Endothelial cell of umbilical vein (primary cell): ENCODE measurements around the gene PIAS2. TPM values are rescaled to one million over a fixed set of nuclear protein-coding genes. Genes with fewer than 3 reads are reported as not detected.

Experiments used
- BruUV-seq: library from RNA; stranded (reverse); fragments of 400-500 nt; replicated peaks from 2 replicates; lab custom pipeline; 2021; lab: Mats Ljungman, UMichigan
- CTCF ChIA-PET: fragments of 300-600, 350-600 bp; sonication (Branson Sonifier 250); formaldehyde crosslinking; loops from one replicate; lab custom pipeline; 2021; ENCODE audit warnings: antibody characterized with exemption, inconsistent platforms; lab: Charles Lee
- POLR2A ChIA-PET: fragments of 300-600, 350-600 bp; sonication (Branson Sonifier 250); formaldehyde crosslinking; loops from one replicate; lab custom pipeline; 2021; ENCODE audit warnings: antibody characterized with exemption, inconsistent platforms; lab: Charles Lee
- DNase-seq: peaks from one replicate; pipeline ENCODE4 v3.0.0-alpha.2; 2011; ENCODE audit warnings: low read depth, low spot score
- FAIRE-seq: peaks from 2 replicates; lab custom pipeline; 2011; peaks lifted over from hg19 to GRCh38; lab: Jason Lieb, UNC
- H2AFZ ChIP-seq: 2 replicates; pipeline ENCODE4 v1.6.0; 2012; ENCODE audit warnings: low read depth, low read length, control low read depth, inconsistent platforms
- H3K27ac ChIP-seq: 2 replicates; pipeline ENCODE4 v1.5.1; 2011; ENCODE audit warnings: low read depth, mild to moderate bottlenecking, control low read depth, low read length, moderate library complexity; ENCODE audit not compliant: insufficient read depth
- H3K27me3 ChIP-seq, 2 experiments: 2 replicates each; pipeline versions ENCODE4 v1.6.0 to v1.6.1; 2011; ENCODE audit warnings: low read length in 2 of 2, mixed read lengths in 1 of 2; ENCODE audit not compliant: control insufficient read depth in 2 of 2, insufficient read depth in 2 of 2
- H3K36me3 ChIP-seq, 2 experiments: 2 replicates in 1 of 2; 3 replicates in 1 of 2; pipeline ENCODE4 v1.5.1; 2011; ENCODE audit warnings: low read length in 2 of 2, mild to moderate bottlenecking in 1 of 2, moderate library complexity in 1 of 2; ENCODE audit not compliant: control insufficient read depth in 2 of 2, insufficient read depth in 2 of 2; ENCODE audit errors: extremely low read depth in 1 of 2
- H3K4me1 ChIP-seq: 3 replicates; pipeline ENCODE4 v1.5.1; 2011; ENCODE audit warnings: mild to moderate bottlenecking, low read length; ENCODE audit not compliant: control insufficient read depth, insufficient read depth; ENCODE audit errors: extremely low read depth
- H3K4me2 ChIP-seq: 2 replicates; pipeline ENCODE4 v1.6.1; 2011; ENCODE audit warnings: low read length, control low read depth, mixed read lengths; ENCODE audit not compliant: insufficient read depth
- H3K4me3 ChIP-seq, 3 experiments: fragments of 200-600 bp in 1 of 3; sonication (generic), shearing (Covaris generic) in 1 of 3; replicated peaks in 1 of 3; 2 replicates each; pipeline ENCODE4 v1.5.1; 2011 to 2016; ENCODE audit warnings: control low read depth in 3 of 3, low read length in 3 of 3, mild to moderate bottlenecking in 2 of 3, inconsistent platforms in 1 of 3, low read depth in 1 of 3, moderate library complexity in 1 of 3; ENCODE audit not compliant: insufficient read depth in 1 of 3
- H3K79me2 ChIP-seq: 2 replicates; pipeline ENCODE4 v1.6.0; 2012; ENCODE audit warnings: low read length, inconsistent platforms; ENCODE audit not compliant: control insufficient read depth, insufficient read depth
- H3K9ac ChIP-seq: replicated peaks from 2 replicates; pipeline ENCODE3; 2011; ENCODE audit warnings: low read length, control low read depth; ENCODE audit not compliant: insufficient read depth; ENCODE audit errors: extremely low read depth
- H3K9me1 ChIP-seq: replicated peaks from 3 replicates; pipeline ENCODE4 v1.6.0; 2011; ENCODE audit warnings: mild to moderate bottlenecking, low read length; ENCODE audit not compliant: control insufficient read depth, insufficient read depth; ENCODE audit errors: extremely low read depth
- H3K9me3 ChIP-seq: replicated peaks from 2 replicates; pipeline ENCODE4 v1.5.1; 2012; ENCODE audit warnings: low read length, inconsistent platforms; ENCODE audit not compliant: control insufficient read depth, insufficient read depth
- H4K20me1 ChIP-seq: replicated peaks from 2 replicates; pipeline ENCODE3; 2011; ENCODE audit warnings: mild to moderate bottlenecking, low read length; ENCODE audit not compliant: control insufficient read depth, insufficient read depth; ENCODE audit errors: extremely low read depth
- EZH2 ChIP-seq: IDR thresholded peaks from 2 replicates; pipeline ENCODE4 v1.6.1; 2012; ENCODE audit warnings: borderline replicate concordance, low read depth, mild to moderate bottlenecking, moderate library complexity, low read length, inconsistent platforms; ENCODE audit not compliant: severe bottlenecking
- FOS ChIP-seq: IDR thresholded peaks from 2 replicates; pipeline ENCODE4 v1.6.1; 2011; ENCODE audit warnings: mild to moderate bottlenecking, low read length, moderate library complexity, borderline replicate concordance; ENCODE audit not compliant: insufficient read depth
- GATA2 ChIP-seq: IDR thresholded peaks from 2 replicates; pipeline ENCODE4 v1.7.0; 2011; ENCODE audit warnings: low read depth, mild to moderate bottlenecking, moderate library complexity, mixed read lengths, low read length; ENCODE audit not compliant: insufficient read length, insufficient read depth
- JUN ChIP-seq: IDR thresholded peaks from 2 replicates; pipeline ENCODE4 v1.6.1; 2011; ENCODE audit warnings: borderline replicate concordance, low read depth; ENCODE audit not compliant: insufficient read length, insufficient read depth
- MYC ChIP-seq: IDR thresholded peaks from one replicate; pipeline ENCODE4 v1.6.1; 2011; ENCODE audit warnings: mild to moderate bottlenecking, low read depth, low read length
- POLR2A ChIP-seq: IDR thresholded peaks from 2 replicates; pipeline ENCODE4 v1.6.1; 2012; ENCODE audit warnings: low read depth, mild to moderate bottlenecking, control low read depth, low read length
- POLR2AphosphoS5 ChIP-seq: IDR thresholded peaks from 2 replicates; pipeline ENCODE4 v1.6.1; 2012; ENCODE audit warnings: low read depth, mild to moderate bottlenecking, control low read depth, low read length, moderate library complexity; ENCODE audit not compliant: insufficient read depth
- dilution Hi-C: fragments of 300-500 bp; cut with MboI; formaldehyde crosslinking; loops from one replicate; pipeline ENCODE4 v1.15.0; 2019; ENCODE audit warnings: low sequenced_read_pairs; ENCODE audit not compliant: extremely low pct_ligation_motif_present
- intact Hi-C: fragments of 100-400 bp; cut with micrococcal nuclease; formaldehyde crosslinking; loops from one replicate; pipeline ENCODE4 v1.10.0; 2022
- polyA plus RNA-seq, 4 experiments: library from polyadenylated mRNA; depleted of rRNA in 3 of 4; stranded (reverse) in 3 of 4; unstranded in 1 of 4; fragments of >200 nt; gene quantifications; 2 replicates each; pipeline versions ENCODE4 v1.2.1 to v1.2.3, GENCODE V29; 2011 to 2012; ENCODE audit warnings: missing spikeins in 1 of 4
- total RNA-seq: library from RNA; stranded (reverse); gene quantifications from 2 replicates; pipeline ENCODE4 v1.2.3, GENCODE V29; 2021
- TF ChIP-seq, protein P1 (sequence below), 2 donors: IDR thresholded peaks; 1 replicate in 1 of 2; 2 replicates in 1 of 2; pipeline ENCODE4 v1.5.1; 2011; ENCODE audit warnings: low read length in 2 of 2, mild to moderate bottlenecking in 2 of 2, moderate library complexity in 2 of 2, control low read depth in 1 of 2, inconsistent platforms in 1 of 2, low read depth in 1 of 2; ENCODE audit not compliant: insufficient read depth in 1 of 2; ENCODE audit errors: extremely low read depth in 1 of 2
- TF ChIP-seq, protein P2 (sequence below): IDR thresholded peaks from 2 replicates; pipeline ENCODE4 v1.6.1; 2011; ENCODE audit not compliant: insufficient read depth, insufficient read length

Gene PIAS2
- total and polyA plus RNA-seq, 2 donors (not counting 3 experiments of a cell fraction or from before 2014, with no cell fraction given) = 7.0 to 34.3 TPM

DNA sequence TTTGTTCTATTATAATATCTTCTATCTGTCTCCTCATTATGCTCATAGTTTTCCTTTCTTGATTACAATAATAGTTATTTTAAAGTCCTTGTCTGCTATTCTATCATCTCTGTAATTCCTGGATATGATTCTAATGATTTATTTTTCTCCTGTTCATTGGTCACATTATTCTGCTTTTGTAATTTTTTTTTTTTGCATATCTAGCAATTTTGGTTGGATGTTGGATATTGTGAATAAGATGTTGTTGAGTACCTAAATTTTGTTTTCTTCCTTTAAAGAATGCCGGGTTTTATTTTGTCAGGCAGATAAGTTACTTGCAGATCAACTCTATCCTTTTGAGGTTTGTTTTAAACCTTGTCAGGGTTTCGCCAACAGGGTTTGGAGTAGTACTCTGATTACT is 25.3 kb upstream of the PIAS2 start:
- H3K4me2 ChIP-seq = no peak overlapping the region
- peaks cover 0 to 5% of the 10 kb centered on the region in 2 experiments for H3K27me3 ChIP-seq
- no peak overlapping the region for H3K4me3 ChIP-seq
- no peaks in the 10 kb centered on the region for H3K9me1 ChIP-seq
- H2AFZ ChIP-seq = no peak overlapping the region
- H3K36me3 ChIP-seq = no peaks in the 10 kb centered on the region
- no peak overlapping the region for H3K9ac ChIP-seq
- dilution Hi-C loops (no loop called here), intact Hi-C loops (no loop called here)
- TF ChIP-seq FOS (no peak), GATA2 (no peak), MYC (no peak), EZH2 (no peak), JUN (no peak), POLR2AphosphoS5 (no peak), POLR2A (no peak)
- TF ChIP-seq, protein P1, sequence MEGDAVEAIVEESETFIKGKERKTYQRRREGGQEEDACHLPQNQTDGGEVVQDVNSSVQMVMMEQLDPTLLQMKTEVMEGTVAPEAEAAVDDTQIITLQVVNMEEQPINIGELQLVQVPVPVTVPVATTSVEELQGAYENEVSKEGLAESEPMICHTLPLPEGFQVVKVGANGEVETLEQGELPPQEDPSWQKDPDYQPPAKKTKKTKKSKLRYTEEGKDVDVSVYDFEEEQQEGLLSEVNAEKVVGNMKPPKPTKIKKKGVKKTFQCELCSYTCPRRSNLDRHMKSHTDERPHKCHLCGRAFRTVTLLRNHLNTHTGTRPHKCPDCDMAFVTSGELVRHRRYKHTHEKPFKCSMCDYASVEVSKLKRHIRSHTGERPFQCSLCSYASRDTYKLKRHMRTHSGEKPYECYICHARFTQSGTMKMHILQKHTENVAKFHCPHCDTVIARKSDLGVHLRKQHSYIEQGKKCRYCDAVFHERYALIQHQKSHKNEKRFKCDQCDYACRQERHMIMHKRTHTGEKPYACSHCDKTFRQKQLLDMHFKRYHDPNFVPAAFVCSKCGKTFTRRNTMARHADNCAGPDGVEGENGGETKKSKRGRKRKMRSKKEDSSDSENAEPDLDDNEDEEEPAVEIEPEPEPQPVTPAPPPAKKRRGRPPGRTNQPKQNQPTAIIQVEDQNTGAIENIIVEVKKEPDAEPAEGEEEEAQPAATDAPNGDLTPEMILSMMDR (IDR thresholded peaks at IDR 0.05; ENCODE audit: extremely low read depth in 1 of 2, insufficient read depth in 1 of 2, low read depth in 1 of 2, low read length in 2 of 2) = no peak
- TF ChIP-seq, protein P2, sequence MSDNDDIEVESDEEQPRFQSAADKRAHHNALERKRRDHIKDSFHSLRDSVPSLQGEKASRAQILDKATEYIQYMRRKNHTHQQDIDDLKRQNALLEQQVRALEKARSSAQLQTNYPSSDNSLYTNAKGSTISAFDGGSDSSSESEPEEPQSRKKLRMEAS = no peak
- no peak overlapping the region for H3K27ac ChIP-seq
- H4K20me1 ChIP-seq = no peaks in the 10 kb centered on the region
- ChIA-PET POLR2A (no interaction called here), CTCF (no interaction called here)
- H3K9me3 ChIP-seq = no peaks in the 10 kb centered on the region
- DNase-seq (no peak), FAIRE-seq (no peak)
- BruUV-seq = no TSS peak
- no peaks in the 10 kb centered on the region for H3K79me2 ChIP-seq
- no peaks in the 10 kb centered on the region for H3K4me1 ChIP-seq
